Activated naive CD4-positive, alpha-beta T cell treated with anti-CD3 and anti-CD28 coated beads, Interleukin-2, amount 50 U/mL, for 24 hours (primary cell): ENCODE data around the gene TES.
A peak's percentile ranks its signal among the peaks of the same experiment; 100 is the strongest.

Experiments used
- H3K27ac Mint-ChIP-seq: one replicate; pipeline ENCODE4 v1.8.0; 2021; ENCODE audit warnings: mild to moderate bottlenecking, mixed read lengths
- H3K27me3 Mint-ChIP-seq: one replicate; pipeline ENCODE4 v1.8.0; 2021; ENCODE audit warnings: mixed read lengths
- H3K36me3 Mint-ChIP-seq: one replicate; pipeline ENCODE4 v1.8.0; 2021; ENCODE audit warnings: mixed read lengths
- H3K4me1 Mint-ChIP-seq: one replicate; pipeline ENCODE4 v1.8.0; 2021; ENCODE audit warnings: mixed read lengths
- H3K4me3 Mint-ChIP-seq: one replicate; pipeline ENCODE4 v1.8.0; 2021; ENCODE audit warnings: mild to moderate bottlenecking, mixed read lengths
- H3K9me3 Mint-ChIP-seq: one replicate; pipeline ENCODE4 v1.8.0; 2021; ENCODE audit warnings: mixed read lengths

TES gene

DNA sequence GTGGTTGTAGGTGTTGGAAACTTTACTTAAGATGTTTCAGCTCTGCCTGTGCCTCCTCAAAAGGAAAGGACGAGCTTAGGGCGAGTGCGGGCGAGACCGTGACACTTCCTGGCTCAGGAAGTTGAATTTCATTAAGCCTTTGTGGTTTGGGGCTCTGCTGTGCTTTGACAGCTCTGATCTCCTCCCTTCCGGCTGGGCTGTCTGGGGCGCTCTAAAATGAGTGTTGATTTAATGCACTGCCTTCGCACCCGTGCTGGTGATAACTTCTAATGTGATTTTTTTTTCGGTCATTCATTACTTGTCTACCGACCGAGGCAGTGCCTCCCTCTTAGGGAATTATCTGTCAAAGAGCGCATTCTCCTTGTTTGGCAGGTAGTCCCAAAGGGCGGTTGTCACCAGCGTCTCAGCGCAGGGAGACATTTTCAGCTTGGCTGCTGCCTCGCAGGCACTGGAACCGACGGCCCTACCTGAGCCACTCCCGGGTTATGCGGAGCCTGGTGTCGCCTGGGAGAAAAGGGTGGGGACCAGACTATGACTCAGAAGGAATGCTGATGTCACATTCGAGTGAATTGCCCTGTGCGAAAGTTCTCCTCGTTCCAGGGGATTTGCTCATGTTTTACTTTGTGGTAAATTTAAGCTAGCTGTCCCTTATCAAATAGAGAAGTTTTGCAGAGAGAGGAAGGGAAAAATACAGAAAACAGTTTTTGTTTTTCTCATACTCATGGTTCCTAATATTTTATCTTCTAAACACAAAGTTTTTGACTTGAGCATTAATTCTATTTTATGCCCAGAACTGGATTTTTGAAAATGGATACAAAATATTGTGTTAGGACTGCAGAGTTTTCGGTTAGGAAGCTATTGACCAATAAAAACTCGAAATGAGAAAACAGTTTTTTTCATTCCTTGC lies 920 bp downstream of the TES start:
- H3K4me3 Mint-ChIP-seq = peak overlapping the region; percentile 99
- peak overlapping the region; percentile 99 for H3K27ac Mint-ChIP-seq
- H3K36me3 Mint-ChIP-seq = peaks cover 10% of the 10 kb centered on the region
- H3K27me3 Mint-ChIP-seq = no peaks in the 10 kb centered on the region
- peaks cover 56% of the 10 kb centered on the region for H3K4me1 Mint-ChIP-seq
- no peaks in the 10 kb centered on the region for H3K9me3 Mint-ChIP-seq

- H3K9me3 Mint-ChIP-seq = no peaks in the 10 kb centered on the region
- peak overlapping the region; percentile 99 for H3K27ac Mint-ChIP-seq
- peak overlapping the region; percentile 99 for H3K4me3 Mint-ChIP-seq
- peaks cover 10% of the 10 kb centered on the region for H3K36me3 Mint-ChIP-seq
- no peaks in the 10 kb centered on the region for H3K27me3 Mint-ChIP-seq
- peaks cover 62% of the 10 kb centered on the region for H3K4me1 Mint-ChIP-seq
Measured at GRCh38 chr7:116211913-116212596, 1.7 kb downstream of the TES start.

- H3K9me3 Mint-ChIP-seq = no peaks in the 10 kb centered on the region
- H3K27me3 Mint-ChIP-seq = no peaks in the 10 kb centered on the region
- peaks cover 68% of the 10 kb centered on the region for H3K4me1 Mint-ChIP-seq
- peak overlapping the region; percentile 99 for H3K27ac Mint-ChIP-seq
- peaks cover 10% of the 10 kb centered on the region for H3K36me3 Mint-ChIP-seq
- H3K4me3 Mint-ChIP-seq = peak overlapping the region; percentile 99
Measured at GRCh38 chr7:116212869-116213268, 2.5 kb downstream of the TES start.

DNA sequence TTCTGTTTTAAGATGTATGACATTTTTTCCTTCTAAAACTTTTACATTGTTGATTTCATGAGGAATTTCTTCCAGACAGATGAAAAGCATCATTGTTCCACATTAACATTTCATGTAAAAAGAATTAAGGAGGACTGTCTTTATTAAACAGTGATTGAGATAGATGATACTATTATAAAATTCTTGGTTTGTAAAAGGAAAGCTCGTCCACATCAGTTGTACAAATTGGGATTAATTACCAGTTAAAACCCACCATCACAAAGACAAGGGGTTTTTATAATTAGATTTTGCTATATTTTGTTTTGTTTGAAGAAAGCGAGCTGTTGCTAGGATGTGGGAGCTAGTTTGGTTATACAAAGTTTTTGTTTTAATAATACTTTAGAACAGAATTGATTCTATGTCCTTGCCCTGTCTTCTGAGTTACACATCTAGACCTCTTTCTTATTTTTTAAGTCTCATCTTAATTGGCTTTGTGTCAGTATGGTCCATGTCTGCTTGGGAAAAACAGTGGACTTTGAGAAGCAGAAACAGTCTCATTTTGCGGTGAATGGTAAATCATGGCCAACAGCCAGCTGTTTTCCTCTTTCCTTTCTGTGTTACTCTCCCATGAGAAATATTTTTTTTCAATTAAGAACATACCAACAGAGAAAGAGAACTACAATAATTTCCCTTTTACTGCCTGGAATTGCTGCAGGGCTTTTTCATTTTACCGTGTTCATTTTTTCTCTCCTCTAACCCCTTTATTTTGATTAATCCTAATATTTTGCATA lies 3.2 kb downstream of the TES start:
- Mint-ChIP-seq H3K27me3 (no peaks in the 10 kb centered on the region), H3K36me3 (peaks cover 8% of the 10 kb centered on the region), H3K9me3 (no peaks in the 10 kb centered on the region), H3K4me3 (peak overlapping the region; percentile 99), H3K27ac (peak overlapping the region; percentile 99), H3K4me1 (peaks cover 75% of the 10 kb centered on the region)

DNA sequence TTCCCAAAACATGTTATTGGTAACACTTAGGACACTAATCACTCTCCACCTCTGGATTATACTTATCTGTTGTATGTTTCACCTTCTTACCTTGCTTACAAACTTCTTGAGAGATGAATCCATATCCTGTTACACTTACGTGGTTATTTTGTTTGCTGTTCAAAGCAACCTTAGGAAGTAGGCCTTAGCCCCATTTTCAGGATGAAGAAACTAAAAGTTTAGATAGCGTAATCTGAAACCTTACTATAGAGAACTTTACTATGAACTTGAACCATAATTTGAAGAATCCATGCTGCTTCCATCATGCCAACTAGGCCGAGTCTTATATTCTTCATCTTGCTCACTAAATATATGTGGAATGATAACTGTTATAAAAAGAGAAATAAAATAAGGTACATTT lies 4.6 kb downstream of the TES start:
- no peaks in the 10 kb centered on the region for H3K27me3 Mint-ChIP-seq
- peaks cover 77% of the 10 kb centered on the region for H3K4me1 Mint-ChIP-seq
- H3K36me3 Mint-ChIP-seq = peaks cover 8% of the 10 kb centered on the region
- peak overlapping the region; percentile 79 for H3K27ac Mint-ChIP-seq
- no peaks in the 10 kb centered on the region for H3K9me3 Mint-ChIP-seq
- H3K4me3 Mint-ChIP-seq = peak overlapping the region; percentile 99

DNA sequence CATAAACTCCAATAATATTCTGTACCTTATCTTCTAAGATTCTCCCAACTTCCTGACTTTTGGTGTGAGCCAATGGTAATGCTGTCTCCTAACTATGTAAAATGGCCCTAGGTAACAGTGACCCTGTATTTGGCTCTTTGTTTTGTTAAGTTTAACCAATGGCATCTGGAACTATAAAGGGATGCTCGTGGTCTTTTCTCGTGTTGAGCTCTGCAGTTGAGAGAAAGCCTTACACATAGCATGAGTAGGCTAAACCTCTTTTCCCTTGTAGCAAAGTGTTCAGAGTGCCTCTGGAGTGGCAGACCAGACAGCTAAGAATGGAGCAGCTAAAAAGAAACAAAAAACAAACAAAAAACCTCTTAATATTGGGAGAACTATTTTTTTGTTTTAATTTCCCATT lies 5.2 kb downstream of the TES start:
- no peaks in the 10 kb centered on the region for H3K27me3 Mint-ChIP-seq
- H3K4me1 Mint-ChIP-seq = peaks cover 82% of the 10 kb centered on the region
- H3K9me3 Mint-ChIP-seq = no peaks in the 10 kb centered on the region
- H3K4me3 Mint-ChIP-seq = peak overlapping the region; percentile 99
- peak overlapping the region; percentile 79 for H3K27ac Mint-ChIP-seq
- peaks cover 8% of the 10 kb centered on the region for H3K36me3 Mint-ChIP-seq

DNA sequence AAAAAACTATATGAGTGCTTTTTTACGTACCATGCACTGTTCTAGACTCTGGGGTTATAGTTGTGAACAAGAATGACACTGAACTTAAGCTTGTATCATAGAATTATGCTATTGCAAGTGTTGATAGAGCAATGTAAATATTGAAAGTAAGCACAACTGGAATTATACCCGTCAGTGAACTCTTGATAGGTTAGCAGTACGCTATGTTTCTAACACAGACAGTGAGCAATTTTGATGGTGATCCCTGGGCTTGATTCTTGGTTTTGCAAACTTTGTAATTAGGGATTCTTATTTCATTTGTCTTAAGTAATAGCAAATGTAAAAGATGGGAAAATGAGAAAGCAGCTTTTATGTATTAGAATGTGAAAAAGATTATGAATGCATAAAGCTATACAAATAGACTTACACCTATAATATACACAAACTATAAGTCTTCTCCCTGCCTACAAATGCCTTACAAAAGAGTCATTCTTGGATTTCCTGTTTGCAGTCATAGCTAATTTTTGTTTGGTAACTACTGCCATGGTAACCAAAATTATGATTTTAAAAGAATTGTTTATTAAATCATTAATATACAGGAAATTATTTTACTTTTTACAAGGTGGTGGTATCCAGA lies 6.7 kb downstream of the TES start:
- H3K4me1 Mint-ChIP-seq = peaks cover 93% of the 10 kb centered on the region
- H3K36me3 Mint-ChIP-seq = peaks cover 7% of the 10 kb centered on the region
- H3K9me3 Mint-ChIP-seq = no peaks in the 10 kb centered on the region
- no peaks in the 10 kb centered on the region for H3K27me3 Mint-ChIP-seq
- H3K27ac Mint-ChIP-seq = peak overlapping the region; percentile 60
- H3K4me3 Mint-ChIP-seq = peak overlapping the region; percentile 28

DNA sequence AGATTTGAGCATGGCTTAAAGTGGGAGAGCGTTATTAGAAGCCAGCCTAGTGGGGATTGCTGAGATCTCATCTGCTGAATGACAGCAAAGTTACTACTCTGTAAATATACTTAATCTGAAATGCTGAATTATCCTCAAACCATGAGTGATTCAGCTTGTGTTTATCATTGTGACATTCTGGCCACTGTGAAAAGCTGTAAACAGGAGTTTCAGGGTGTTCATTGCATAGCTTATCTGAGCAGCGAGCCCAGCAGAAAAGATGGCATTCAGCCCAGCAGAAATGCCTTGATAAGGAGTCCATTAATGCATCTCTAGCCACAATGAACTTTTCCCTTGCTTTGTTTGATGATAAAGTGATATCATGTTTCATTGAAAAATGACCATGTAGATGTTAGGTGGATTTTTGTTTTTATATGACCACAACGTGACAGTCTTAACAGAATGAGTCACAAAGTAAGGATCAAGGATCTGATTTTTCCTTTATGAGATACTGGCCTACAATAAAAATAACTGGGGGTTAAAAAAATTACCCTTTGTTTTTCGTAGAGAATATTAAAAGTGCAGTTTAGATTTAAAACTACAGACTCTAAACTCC lies 7.8 kb downstream of the TES start:
- no peaks in the 10 kb centered on the region for H3K27me3 Mint-ChIP-seq
- peaks cover 93% of the 10 kb centered on the region for H3K4me1 Mint-ChIP-seq
- peak overlapping the region; percentile 72 for H3K27ac Mint-ChIP-seq
- H3K4me3 Mint-ChIP-seq = peak overlapping the region; percentile 68
- peaks cover 4% of the 10 kb centered on the region for H3K36me3 Mint-ChIP-seq
- no peaks in the 10 kb centered on the region for H3K9me3 Mint-ChIP-seq

GRCh38 chr7:116218747-116219146 lies 8.4 kb downstream of the TES start:
- Mint-ChIP-seq H3K9me3 (no peaks in the 10 kb centered on the region), H3K27ac (no peak overlapping the region), H3K27me3 (no peaks in the 10 kb centered on the region), H3K36me3 (peaks cover 4% of the 10 kb centered on the region), H3K4me1 (peaks cover 93% of the 10 kb centered on the region), H3K4me3 (peak overlapping the region; percentile 68)

- peak overlapping the region; percentile 31 for H3K4me3 Mint-ChIP-seq
- H3K9me3 Mint-ChIP-seq = no peaks in the 10 kb centered on the region
- peaks cover 93% of the 10 kb centered on the region for H3K4me1 Mint-ChIP-seq
- H3K27ac Mint-ChIP-seq = no peak overlapping the region
- no peaks in the 10 kb centered on the region for H3K27me3 Mint-ChIP-seq
- peaks cover 4% of the 10 kb centered on the region for H3K36me3 Mint-ChIP-seq
Measured at GRCh38 chr7:116219288-116219687, 8.9 kb downstream of the TES start.

DNA sequence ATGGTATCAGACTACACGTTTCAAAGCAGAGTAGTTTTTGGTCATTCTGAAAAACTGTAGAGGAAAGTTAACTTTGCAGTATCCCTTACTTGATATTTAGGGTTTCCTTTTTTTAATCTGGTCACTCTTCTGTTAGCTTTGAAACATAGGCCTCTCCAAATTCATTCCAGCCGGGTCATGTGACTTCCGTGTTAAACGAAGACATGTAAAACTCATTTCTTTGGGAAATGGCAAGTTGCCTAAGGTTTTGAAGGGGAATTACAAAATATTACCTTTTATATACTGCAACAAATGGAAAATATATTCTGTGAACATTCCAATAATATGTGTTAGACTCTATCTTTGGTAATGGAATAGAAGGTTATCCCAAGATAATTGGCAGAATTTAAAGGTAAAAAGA lies 9.5 kb downstream of the TES start:
- H3K4me3 Mint-ChIP-seq = peak overlapping the region; percentile 31
- no peaks in the 10 kb centered on the region for H3K27me3 Mint-ChIP-seq
- peaks cover 93% of the 10 kb centered on the region for H3K4me1 Mint-ChIP-seq
- no peaks in the 10 kb centered on the region for H3K9me3 Mint-ChIP-seq
- H3K36me3 Mint-ChIP-seq = peaks cover 2% of the 10 kb centered on the region
- peak overlapping the region; percentile 27 for H3K27ac Mint-ChIP-seq

DNA sequence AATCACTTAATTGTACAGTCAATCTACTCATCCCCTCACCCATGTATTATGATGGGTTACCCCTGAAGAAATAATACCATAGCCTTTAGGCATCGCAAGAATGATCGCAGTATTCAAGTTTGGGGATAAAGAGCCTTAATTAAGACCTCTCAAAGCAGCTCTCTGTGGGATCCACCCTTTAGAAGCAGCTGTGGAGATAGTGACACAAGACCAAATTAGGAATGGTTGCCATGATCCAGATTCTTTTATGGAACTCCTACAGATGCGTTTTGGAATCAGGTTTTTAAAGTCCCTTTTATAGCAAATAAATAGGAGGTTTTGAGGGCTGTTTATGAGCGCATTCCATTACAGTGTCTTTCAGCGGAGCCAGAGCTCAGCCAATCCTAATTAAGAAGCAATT lies 12.2 kb downstream of the TES start:
- Mint-ChIP-seq H3K4me1 (peaks cover 95% of the 10 kb centered on the region), H3K36me3 (no peaks in the 10 kb centered on the region), H3K4me3 (no peak overlapping the region), H3K27me3 (no peaks in the 10 kb centered on the region), H3K9me3 (no peaks in the 10 kb centered on the region), H3K27ac (peak overlapping the region; percentile 3)

DNA sequence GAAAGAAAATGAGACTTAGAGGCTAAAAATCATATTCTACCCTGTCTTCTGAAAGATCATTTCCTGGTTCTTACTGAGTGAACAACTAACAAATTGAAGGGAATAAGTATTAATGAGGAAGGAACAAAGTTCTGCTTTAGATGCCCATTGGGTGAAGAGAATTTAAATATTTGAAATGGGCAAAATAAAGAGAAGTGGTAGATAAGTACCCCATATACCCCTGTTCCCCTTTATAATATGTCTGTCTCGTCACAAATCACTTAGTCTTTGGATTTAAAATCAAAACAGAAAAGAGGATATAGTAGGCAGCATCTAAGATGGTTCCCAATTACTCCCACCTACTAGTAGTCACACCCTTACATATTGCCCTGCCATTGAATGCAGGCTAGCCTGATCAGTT lies 13.2 kb downstream of the TES start:
- Mint-ChIP-seq H3K27ac (peak overlapping the region; percentile 76), H3K9me3 (no peaks in the 10 kb centered on the region), H3K27me3 (no peaks in the 10 kb centered on the region), H3K36me3 (no peaks in the 10 kb centered on the region), H3K4me1 (peaks cover 95% of the 10 kb centered on the region), H3K4me3 (peak overlapping the region; percentile 67)

DNA sequence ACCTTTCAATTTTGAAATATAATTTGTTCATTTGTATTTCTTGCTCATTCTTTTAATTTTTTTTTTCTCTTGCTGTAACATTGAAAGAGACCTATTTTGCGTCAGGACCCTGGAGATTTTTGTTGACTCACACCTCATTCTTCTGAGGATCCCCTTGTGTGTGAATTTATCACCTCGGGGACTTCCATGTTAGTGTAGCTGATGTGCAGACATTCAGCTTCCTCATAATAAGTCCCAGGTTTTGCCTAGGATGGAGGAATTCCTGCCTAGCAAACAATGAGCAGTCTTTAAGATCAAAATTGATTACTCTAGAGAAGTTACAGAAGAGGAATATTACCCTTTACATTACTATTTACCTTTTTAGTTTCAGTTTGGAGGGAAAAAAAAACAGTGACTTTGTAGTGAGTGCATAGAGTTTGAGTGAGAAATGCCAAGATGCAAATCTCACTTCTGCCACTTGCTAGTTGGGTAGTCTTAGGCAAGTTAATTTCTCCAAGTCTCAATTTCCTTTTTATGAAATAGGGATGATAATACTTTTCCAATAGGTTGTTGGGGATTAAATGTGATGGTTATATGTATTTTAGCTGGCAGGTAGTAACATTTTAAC lies 14.3 kb downstream of the TES start:
- no peaks in the 10 kb centered on the region for H3K27me3 Mint-ChIP-seq
- peak overlapping the region; percentile 76 for H3K27ac Mint-ChIP-seq
- peaks cover 95% of the 10 kb centered on the region for H3K4me1 Mint-ChIP-seq
- no peaks in the 10 kb centered on the region for H3K36me3 Mint-ChIP-seq
- no peaks in the 10 kb centered on the region for H3K9me3 Mint-ChIP-seq
- peak overlapping the region; percentile 67 for H3K4me3 Mint-ChIP-seq

- H3K27ac Mint-ChIP-seq = no peak overlapping the region
- no peaks in the 10 kb centered on the region for H3K36me3 Mint-ChIP-seq
- no peaks in the 10 kb centered on the region for H3K27me3 Mint-ChIP-seq
- H3K9me3 Mint-ChIP-seq = no peaks in the 10 kb centered on the region
- H3K4me1 Mint-ChIP-seq = peaks cover 95% of the 10 kb centered on the region
- no peak overlapping the region for H3K4me3 Mint-ChIP-seq
Measured at GRCh38 chr7:116225860-116226259, 15.5 kb downstream of the TES start.
